ENCODE measurements around the gene ADRA2B.

GRCh38 chr2:96093528-96093927, 22.8 kb downstream of the ADRA2B start:
- no peak for TF ChIP-seq CTCF (IDR thresholded peaks at IDR 0.05)
- no peak for TF ChIP-seq ESRRA (IDR thresholded peaks at IDR 0.05; ENCODE audit: borderline replicate concordance, low read length)
- TF ChIP-seq JUNB (IDR thresholded peaks at IDR 0.05): no peak
- TF ChIP-seq JUN (IDR thresholded peaks at IDR 0.05): no peak
- no peak for TF ChIP-seq EP300 (IDR thresholded peaks at IDR 0.05)
- no peak for TF ChIP-seq NFE2L2 (conservative IDR thresholded peaks at IDR 0.05; ENCODE audit: low read length)
- no peak for TF ChIP-seq POLR2A (IDR thresholded peaks at IDR 0.05; ENCODE audit: low read length)
- TF ChIP-seq HOXB5 (CRISPR knock-in tag; IDR thresholded peaks at IDR 0.05): no peak
- no peak for TF ChIP-seq RNF2 (IDR thresholded peaks at IDR 0.05; ENCODE audit: borderline replicate concordance, low read depth)
- TF ChIP-seq RAD21 (conservative IDR thresholded peaks at IDR 0.05 in 1 of 2, IDR thresholded peaks at IDR 0.05 in 1 of 2): no peak
- TF ChIP-seq FOSL2 (IDR thresholded peaks at IDR 0.05): no peak
- no peak for TF ChIP-seq FOSL2 (CRISPR knock-in tag; IDR thresholded peaks at IDR 0.05)
- TF ChIP-seq MYC (IDR thresholded peaks at IDR 0.05; ENCODE audit: borderline replicate concordance, low read length): no peak
